Gastrocnemius medialis (tissue), 4 donors: ENCODE data around the gene MEIOSIN.

Experiments
- POLR2A ChIP-seq, 2 donors: fragments of 450-650 bp; IDR thresholded peaks; one replicate each; pipeline ENCODE4 v1.6.1; 2017; ENCODE audit warnings: antibody characterized with exemption in 2 of 2, mild to moderate bottlenecking in 2 of 2, moderate library complexity in 2 of 2
- TF ChIP-seq, protein P1 (sequence below), 5 experiments: fragments of 450-650 bp in 3 of 5; fragments of 200-600 bp in 2 of 5; sonication (generic) in 2 of 5; IDR thresholded peaks in 4 of 5; conservative IDR thresholded peaks in 1 of 5; 1 replicate in 4 of 5; 2 replicates in 1 of 5; pipeline ENCODE4 v1.5.1; 2016 to 2019; ENCODE audit warnings: antibody characterized with exemption in 5 of 5, mild to moderate bottlenecking in 3 of 5, moderate library complexity in 3 of 5

DNA sequence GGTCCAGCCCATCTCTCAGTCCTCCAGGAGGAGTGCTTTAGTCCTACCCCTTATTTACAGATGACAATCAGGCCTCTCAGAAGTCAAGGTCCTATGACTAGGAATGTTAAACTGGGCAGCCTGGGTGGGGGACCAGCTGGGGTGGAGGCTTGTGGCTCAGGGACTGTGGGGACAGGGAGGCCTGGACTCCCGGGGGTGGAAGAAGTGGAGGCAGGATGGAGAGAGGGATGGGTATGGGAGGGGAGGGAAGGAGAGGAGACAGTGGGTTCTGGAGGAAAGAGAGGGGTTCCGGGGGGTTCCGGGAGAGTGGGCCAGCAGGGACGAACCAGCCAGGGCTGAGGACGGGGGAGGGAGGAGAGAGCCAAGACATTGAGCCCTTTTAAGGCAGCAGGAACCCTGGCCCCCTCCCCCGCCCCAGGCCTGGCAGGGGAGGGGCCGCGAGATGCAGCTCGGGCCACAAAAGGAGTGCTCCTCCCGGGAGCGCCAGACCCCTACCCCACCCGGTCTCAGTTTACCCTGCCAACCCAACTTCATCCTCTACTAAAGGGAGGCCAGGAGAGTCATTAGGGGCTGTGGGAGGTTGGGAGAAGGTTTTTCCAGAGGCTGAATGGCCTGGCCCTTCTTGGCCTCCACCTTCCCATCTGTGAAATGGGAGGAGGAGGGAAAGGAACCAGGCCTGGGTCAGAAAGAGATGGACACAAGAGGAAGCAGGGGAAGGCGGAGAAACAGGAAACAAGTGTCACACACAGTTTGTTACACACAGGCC, 47.4 kb downstream of the MEIOSIN start:
- TF ChIP-seq, protein P1, sequence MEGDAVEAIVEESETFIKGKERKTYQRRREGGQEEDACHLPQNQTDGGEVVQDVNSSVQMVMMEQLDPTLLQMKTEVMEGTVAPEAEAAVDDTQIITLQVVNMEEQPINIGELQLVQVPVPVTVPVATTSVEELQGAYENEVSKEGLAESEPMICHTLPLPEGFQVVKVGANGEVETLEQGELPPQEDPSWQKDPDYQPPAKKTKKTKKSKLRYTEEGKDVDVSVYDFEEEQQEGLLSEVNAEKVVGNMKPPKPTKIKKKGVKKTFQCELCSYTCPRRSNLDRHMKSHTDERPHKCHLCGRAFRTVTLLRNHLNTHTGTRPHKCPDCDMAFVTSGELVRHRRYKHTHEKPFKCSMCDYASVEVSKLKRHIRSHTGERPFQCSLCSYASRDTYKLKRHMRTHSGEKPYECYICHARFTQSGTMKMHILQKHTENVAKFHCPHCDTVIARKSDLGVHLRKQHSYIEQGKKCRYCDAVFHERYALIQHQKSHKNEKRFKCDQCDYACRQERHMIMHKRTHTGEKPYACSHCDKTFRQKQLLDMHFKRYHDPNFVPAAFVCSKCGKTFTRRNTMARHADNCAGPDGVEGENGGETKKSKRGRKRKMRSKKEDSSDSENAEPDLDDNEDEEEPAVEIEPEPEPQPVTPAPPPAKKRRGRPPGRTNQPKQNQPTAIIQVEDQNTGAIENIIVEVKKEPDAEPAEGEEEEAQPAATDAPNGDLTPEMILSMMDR (IDR thresholded peaks at IDR 0.05 in 4 of 5, conservative IDR thresholded peaks at IDR 0.05 in 1 of 5), result no peak
- no peak for TF ChIP-seq POLR2A (IDR thresholded peaks at IDR 0.05)
